ENCODE results near the gene CTNND2.

The CTNND2 gene

DNA sequence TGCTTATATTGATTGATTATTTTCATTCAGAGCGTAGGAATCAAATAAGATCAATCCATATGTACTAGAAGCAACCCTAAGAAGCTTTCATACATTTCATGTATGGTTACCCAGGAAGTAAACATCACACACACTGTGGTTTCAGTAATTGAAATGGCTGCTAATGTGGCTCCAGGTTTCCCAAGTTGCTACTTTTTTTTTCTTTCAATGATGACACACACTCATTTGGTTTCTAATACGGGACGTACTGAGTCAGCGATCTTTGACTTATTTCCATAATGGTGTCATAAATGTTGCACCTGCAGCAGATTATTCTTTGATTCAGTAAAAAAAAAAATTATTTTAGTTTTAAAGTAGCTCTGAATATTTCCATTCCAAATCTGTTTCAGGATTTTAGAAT lies 248.6 kb downstream of the CTNND2 start:
- no peak overlapping the region for H3K27ac ChIP-seq
- TF ChIP-seq ZFX (IDR thresholded peaks at IDR 0.05) = no peak
- TF ChIP-seq, protein P1, sequence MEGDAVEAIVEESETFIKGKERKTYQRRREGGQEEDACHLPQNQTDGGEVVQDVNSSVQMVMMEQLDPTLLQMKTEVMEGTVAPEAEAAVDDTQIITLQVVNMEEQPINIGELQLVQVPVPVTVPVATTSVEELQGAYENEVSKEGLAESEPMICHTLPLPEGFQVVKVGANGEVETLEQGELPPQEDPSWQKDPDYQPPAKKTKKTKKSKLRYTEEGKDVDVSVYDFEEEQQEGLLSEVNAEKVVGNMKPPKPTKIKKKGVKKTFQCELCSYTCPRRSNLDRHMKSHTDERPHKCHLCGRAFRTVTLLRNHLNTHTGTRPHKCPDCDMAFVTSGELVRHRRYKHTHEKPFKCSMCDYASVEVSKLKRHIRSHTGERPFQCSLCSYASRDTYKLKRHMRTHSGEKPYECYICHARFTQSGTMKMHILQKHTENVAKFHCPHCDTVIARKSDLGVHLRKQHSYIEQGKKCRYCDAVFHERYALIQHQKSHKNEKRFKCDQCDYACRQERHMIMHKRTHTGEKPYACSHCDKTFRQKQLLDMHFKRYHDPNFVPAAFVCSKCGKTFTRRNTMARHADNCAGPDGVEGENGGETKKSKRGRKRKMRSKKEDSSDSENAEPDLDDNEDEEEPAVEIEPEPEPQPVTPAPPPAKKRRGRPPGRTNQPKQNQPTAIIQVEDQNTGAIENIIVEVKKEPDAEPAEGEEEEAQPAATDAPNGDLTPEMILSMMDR (conservative IDR thresholded peaks at IDR 0.05) = no peak

DNA sequence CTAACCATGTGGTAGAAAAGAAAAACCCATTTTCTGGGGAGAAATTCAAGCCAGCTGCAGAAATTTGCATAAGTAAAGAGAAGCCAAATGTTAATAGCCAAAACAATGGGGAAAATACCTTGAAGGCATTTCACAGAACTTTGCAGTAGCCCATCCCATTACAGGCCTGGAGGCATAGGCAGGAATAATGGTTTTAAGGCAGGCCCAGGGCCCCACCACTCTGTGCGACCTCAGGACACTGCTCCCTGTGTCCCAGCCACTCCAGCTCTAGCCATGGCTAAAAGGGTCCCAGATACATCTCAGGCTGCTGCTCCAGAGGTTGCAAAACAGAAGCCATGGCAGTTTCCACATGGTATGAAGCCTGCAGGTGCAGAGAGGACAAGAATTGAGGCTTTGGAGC lies 253.3 kb downstream of the CTNND2 start:
- no peak overlapping the region for H3K27ac ChIP-seq
- TF ChIP-seq, protein P1 (conservative IDR thresholded peaks at IDR 0.05) = no peak
- no peak for TF ChIP-seq ZFX (IDR thresholded peaks at IDR 0.05)

DNA sequence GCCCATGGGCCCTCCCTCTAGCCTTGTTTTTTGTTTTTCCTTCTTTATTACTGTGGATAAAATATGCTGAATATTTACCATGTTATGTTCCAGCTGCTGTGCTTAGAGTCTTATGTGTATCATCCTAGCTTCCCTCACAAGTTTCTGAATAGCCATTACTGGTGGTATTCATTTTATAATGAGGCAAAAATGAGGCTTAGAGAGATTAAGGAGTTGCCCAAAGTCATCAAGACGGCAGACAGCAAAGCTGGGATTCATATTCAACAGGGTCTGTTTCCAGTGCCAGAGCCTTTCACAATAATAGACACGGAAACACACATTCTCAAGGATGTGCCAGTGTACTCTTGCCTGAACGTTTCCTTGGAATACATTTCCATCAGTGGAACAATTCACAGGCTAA lies 258.1 kb downstream of the CTNND2 start:
- H3K27ac ChIP-seq = no peak overlapping the region
- TF ChIP-seq ZFX (IDR thresholded peaks at IDR 0.05) = no peak
- TF ChIP-seq, protein P1 (conservative IDR thresholded peaks at IDR 0.05) = no peak

DNA sequence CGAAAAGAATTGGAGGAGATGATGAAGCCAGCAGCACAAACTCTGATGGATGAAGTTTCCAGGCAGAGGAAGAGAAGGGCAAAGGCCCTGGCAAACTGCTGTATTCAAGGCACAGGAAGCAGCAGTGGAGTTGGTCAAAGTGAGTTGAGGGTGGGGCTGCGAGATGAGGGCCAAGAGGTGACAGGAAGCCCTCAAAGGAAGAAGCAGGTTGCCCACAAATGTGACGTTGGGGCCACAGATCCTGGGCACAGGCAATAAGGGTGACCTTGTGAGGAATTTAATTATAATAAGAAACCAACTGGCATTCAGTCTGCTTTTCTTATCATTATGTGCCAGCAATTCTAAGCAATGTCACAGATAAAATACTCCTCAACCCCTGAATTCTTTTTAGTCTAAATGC lies 261.8 kb downstream of the CTNND2 start:
- TF ChIP-seq ZFX (IDR thresholded peaks at IDR 0.05) = no peak
- H3K27ac ChIP-seq = no peak overlapping the region

DNA sequence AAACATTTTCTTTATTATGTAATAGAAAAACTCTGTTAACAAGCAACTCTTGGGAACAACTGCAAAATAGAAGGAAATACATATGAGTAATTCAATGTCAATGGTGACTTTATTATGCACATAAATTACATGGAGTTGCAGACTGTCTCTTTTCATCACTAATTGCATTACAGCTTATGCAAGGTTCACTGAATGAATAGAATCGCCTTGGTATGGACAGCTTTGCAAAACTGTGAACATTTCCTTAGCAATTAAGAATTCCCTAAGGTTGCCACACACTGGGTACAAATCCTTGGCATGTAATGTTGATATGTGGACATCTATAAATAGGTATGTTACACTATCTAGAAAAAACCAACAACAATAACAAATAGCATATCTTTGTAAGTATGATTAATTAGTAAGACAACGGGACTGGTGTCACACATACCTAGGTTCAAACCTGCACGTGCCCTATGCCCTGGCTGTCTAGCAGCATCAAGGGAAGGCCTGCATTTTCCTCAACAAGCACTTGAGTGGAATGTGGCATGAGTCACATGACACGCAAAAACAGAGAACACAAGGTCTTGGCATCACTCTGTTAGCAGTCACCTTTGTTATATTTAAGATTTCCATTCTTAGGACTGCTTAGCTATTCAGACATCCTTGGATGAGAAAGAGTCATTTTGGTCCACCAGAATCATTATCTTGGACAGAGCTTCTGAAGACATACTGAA lies 263.9 kb downstream of the CTNND2 start:
- TF ChIP-seq, protein P1 (conservative IDR thresholded peaks at IDR 0.05) = no peak
- no peak for TF ChIP-seq ZFX (IDR thresholded peaks at IDR 0.05)
- no peak overlapping the region for H3K27ac ChIP-seq

DNA sequence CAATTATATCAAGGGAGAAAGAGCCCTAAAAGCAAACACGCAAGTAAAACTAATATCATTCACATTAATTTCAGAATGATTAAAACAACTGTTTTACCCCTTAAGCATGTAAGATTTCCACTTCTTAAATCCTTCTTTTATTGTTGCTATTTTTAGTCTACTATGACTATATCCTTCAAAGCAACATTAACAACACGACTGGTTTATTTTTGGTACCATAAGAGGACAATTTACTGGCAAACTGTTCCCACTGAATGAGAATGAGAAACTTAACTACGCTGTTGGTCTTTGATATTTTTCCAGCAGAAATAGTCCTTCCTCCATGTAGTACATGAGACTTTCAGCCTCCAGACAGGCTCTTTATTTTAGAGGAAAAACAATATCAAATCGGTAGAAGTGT lies 281.5 kb downstream of the CTNND2 start:
- no peak for TF ChIP-seq ZFX (IDR thresholded peaks at IDR 0.05)
- TF ChIP-seq, protein P1 (conservative IDR thresholded peaks at IDR 0.05) = no peak
- H3K27ac ChIP-seq = no peak overlapping the region

DNA sequence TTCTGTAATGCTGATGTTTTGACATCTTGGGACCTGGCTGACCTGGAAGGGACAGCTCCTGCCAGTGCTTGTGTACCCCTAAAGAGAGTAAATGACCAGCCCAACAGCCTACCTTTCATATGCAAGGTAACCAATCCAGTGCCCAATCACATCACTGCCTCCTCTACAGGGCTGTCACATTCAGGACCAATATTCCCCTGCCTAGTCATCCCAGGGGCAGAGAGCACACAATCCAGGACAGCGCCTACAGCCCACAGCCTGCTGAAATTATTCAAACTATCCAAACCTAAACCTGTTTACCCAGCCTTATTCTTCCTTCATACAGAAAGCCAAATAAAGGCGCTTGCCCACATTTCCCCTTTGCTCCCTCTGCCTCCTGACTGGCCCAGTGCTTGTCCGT lies 284.1 kb downstream of the CTNND2 start:
- no peak overlapping the region for H3K27ac ChIP-seq
- TF ChIP-seq, protein P1 (conservative IDR thresholded peaks at IDR 0.05) = no peak
- TF ChIP-seq ZFX (IDR thresholded peaks at IDR 0.05) = no peak

Data from C4-2B (cell line).